IPS-18a (cell line): ENCODE data around the gene CUEDC1.
"Not testable (repeated sequence)": the region's sequence is repeated elsewhere in the genome, so short reads cannot be mapped to it uniquely, and the experiment has no call there.

Experiments
- H3K27ac ChIP-seq: one replicate; pipeline ENCODE4 v1.5.1; 2013; ENCODE audit warnings: low read length
- H3K27me3 ChIP-seq: one replicate; pipeline ENCODE4 v1.6.1; 2013; ENCODE audit warnings: mild to moderate bottlenecking, low read length; ENCODE audit not compliant: control insufficient read depth, insufficient read depth
- H3K36me3 ChIP-seq: one replicate; pipeline ENCODE4 v1.6.1; 2013; ENCODE audit warnings: low read depth, low read length; ENCODE audit not compliant: control insufficient read depth
- H3K4me1 ChIP-seq: one replicate; pipeline ENCODE4 v1.6.1; 2013; ENCODE audit warnings: low read depth, low read length; ENCODE audit not compliant: control insufficient read depth
- H3K4me3 ChIP-seq: one replicate; pipeline ENCODE4 v1.5.1; 2013; ENCODE audit warnings: low read length
- H3K9ac ChIP-seq: one replicate; pipeline ENCODE4 v1.6.1; 2013; ENCODE audit warnings: mild to moderate bottlenecking, low read length, moderate library complexity
- H3K9me3 ChIP-seq: one replicate; pipeline ENCODE4 v1.6.1; 2013; ENCODE audit warnings: low read depth, low read length; ENCODE audit not compliant: control insufficient read depth

The CUEDC1 gene

DNA sequence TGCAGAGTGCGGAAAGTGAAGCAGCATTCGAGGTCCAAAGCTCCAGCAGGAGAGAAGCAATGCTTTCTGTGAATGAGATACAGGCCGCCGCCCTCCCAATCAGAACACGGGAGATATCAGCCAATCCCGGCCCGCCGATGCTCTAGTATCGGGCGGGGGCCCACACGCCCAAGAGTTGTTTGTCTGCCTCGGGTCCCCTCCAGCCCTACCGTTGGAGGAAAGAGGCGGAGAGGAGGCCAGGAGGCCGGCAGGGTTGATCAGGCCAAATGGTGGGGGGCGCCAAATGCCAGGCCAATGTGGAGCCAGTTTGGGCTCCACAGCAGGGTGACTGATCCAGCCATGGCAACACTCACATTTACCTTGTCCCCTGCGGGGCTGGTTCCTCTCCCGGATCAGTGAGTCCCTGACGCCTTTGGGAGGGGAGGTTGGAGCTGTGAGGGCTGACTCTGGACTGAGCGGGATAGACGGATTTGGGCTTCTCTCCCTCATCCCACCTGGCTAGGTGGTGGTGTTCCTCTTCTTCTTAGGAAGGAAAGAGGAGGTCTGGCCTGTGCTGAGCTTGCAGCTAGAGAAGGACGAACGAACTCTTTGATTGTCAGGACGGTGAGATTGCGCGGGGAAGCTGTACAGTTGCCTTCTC, 10.4 kb upstream of the CUEDC1 start:
- Histone ChIP-seq H3K4me1 (no peaks in the 10 kb centered on the region), H3K36me3 (no peaks in the 10 kb centered on the region), H3K9ac (no peak overlapping the region), H3K9me3 (no peaks in the 10 kb centered on the region), H3K27me3 (no peaks in the 10 kb centered on the region), H3K4me3 (no peak overlapping the region), H3K27ac (no peak overlapping the region)

DNA sequence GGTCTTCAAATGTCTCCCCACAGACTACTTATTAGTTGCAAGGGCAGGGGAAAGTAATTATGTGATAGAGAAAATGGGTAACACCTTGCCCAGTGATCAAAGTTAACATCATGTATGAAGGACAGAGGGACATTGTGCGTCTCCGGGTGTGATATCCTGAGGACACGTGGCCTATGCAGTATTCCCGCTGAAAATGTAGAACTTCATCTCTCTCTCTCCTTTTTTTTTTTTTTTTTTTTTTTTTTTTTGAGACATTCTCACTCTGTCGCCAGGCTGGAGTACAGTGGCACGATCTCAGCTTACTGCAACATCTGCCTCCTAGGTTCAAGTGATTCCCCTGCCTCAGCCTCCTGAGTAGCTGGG, 7.9 kb upstream of the CUEDC1 start:
- Histone ChIP-seq H3K9ac (no peak overlapping the region), H3K9me3 (no peaks in the 10 kb centered on the region), H3K36me3 (no peaks in the 10 kb centered on the region), H3K4me3 (no peak overlapping the region), H3K27me3 (no peaks in the 10 kb centered on the region), H3K4me1 (no peaks in the 10 kb centered on the region), H3K27ac (no peak overlapping the region)

DNA sequence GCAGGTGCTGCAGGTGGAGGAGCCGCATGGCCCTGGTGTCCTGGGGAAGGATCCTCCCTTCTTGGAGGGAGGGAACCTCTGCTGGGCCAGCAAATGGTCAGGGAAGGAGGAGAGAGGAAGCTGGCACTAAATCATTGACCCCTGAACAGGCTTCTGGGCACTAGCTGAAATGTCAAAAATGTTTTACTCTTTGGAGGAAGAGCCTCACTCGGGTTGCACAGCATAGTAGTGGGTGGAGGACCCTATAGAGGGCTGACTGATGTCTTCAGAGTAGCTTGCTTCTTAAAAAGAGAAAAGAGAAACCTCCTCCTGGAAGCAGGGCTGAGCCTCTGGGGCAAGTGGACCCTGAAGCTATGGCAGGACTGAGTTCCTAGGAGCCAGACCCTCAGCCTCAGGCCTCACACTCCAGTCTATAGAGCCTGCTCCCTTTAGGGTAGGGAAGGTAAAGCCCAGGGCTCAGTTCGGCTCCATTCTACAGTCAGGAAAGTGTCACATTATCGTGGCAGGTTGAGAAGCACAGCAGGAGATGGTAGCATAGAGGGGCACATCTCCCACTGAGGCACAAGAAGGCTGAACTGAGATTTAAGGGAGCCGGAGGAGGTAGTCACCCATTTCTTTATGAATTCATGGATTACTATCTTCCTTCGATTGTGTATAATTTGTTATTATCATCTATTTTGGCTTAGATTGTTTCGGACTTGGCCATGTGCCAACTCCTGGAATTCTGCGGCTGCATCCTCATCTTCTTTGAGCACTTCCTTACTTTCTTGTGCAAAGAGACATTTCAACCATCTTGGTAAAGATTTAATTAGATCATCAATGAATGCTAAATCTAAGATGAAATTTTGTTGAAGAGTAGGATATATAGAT, 7.3 kb upstream of the CUEDC1 start:
- Histone ChIP-seq H3K4me1 (no peaks in the 10 kb centered on the region), H3K9me3 (no peaks in the 10 kb centered on the region), H3K9ac (no peak overlapping the region), H3K36me3 (no peaks in the 10 kb centered on the region), H3K27me3 (peaks cover 5% of the 10 kb centered on the region), H3K4me3 (no peak overlapping the region), H3K27ac (no peak overlapping the region)

DNA sequence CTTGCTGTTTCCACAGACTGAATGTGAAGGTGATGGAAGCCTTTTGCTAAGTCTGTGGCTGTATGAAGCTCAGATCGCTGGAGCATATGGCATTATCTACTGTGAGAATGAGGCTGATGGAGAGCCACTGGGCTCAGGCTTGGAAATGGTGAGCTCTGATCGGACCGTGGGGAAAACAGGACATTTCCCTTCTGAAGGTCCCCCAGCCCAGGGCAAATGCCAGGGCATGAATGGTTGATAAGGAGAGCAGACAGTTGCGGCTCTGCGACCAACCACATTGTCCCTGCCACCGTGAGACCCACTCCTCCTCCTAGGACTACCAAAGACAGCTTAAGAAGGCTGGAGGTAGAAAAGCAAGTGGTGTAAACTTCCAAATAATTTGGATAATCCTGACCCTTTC, 4.7 kb upstream of the CUEDC1 start:
- Histone ChIP-seq H3K36me3 (no peaks in the 10 kb centered on the region), H3K4me3 (no peak overlapping the region), H3K4me1 (peaks cover 12% of the 10 kb centered on the region), H3K27ac (no peak overlapping the region), H3K27me3 (peaks cover 27% of the 10 kb centered on the region), H3K9ac (no peak overlapping the region), H3K9me3 (no peaks in the 10 kb centered on the region)

DNA sequence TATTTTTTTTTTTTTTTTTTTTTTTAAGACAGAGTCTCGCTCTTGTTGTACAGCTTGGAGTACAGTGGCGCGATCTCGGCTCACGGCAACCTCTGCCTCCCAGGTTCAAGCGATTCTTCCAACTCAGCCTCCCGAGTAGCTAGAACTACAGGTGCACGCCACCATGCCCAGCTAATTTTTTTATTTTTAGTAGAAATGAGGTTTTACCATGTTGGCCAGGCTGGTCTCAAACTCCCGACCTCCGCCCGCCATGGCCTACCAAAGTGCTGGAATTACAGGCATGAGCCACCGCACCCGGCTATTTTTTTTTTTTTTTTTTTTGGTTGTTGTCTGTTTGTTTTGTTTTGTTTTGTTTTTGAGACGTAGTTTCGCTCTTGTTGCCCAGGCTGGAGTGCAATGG, 3.2 kb upstream of the CUEDC1 start:
- H3K27me3 ChIP-seq: peaks cover 35% of the 10 kb centered on the region
- H3K9ac ChIP-seq, H3K9me3 ChIP-seq, H3K27ac ChIP-seq, H3K4me3 ChIP-seq, H3K36me3 ChIP-seq: not testable (repeated sequence)
- peaks cover 12% of the 10 kb centered on the region for H3K4me1 ChIP-seq

DNA sequence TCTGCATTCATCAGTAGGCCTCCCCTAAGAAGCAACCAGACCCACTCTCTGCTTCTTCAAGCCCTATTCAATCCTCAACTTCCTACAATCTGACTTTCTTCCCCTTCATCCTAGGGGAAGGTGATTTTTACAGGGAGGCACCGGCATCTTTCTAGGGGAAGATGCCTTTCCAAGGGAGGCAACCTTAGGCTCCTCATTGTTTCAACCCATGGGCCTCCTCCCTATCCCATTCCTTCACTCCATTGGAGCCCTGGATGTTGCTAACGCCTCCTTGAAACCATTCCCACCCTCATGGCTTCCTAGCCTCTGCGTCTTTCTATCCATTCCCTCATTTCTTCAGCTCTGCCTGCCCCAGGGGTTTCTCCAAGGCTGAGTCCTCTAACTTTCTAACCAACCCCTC, 2.7 kb upstream of the CUEDC1 start:
- no peak overlapping the region for H3K9ac ChIP-seq
- H3K27ac ChIP-seq: no peak overlapping the region
- H3K4me3 ChIP-seq: no peak overlapping the region
- no peaks in the 10 kb centered on the region for H3K36me3 ChIP-seq
- H3K4me1 ChIP-seq: peaks cover 12% of the 10 kb centered on the region
- H3K9me3 ChIP-seq: no peaks in the 10 kb centered on the region
- H3K27me3 ChIP-seq: peaks cover 41% of the 10 kb centered on the region

DNA sequence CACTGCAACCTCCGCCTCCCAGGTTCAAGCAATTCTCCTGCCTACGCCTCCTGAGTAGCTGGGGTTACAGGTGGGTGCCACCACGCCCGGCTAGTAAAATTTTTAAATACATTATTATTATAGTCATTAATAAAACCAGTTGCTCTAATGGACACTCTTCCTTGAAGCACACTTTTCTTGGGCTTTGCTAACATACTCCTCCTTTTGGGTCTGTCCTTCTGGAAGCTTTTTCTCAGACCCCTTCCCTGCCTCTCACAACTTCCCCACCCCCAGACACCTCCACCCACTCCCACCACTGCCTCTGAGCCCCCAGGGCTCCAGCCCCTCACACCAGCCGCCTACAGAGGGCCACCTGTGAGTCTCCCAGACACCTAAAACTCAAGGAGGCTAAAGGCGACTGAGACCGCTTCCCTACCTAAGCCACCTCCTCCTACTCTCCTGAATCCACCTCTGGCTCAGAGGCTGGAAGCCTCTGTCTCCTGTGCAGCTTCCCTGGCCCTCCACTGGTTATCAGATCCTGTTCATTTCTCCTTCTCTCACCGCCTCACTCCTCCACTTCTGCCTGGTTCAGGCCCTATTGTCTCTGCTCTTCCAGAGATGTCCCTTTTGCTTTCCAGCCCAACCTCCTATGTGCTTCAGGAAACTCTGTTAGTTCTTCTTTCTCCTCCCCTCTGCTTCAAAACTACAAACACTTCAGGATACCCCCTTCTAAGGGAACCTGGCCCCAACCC, 2.1 kb upstream of the CUEDC1 start:
- Histone ChIP-seq H3K36me3 (no peaks in the 10 kb centered on the region), H3K4me1 (peaks cover 17% of the 10 kb centered on the region), H3K27ac (no peak overlapping the region)

DNA sequence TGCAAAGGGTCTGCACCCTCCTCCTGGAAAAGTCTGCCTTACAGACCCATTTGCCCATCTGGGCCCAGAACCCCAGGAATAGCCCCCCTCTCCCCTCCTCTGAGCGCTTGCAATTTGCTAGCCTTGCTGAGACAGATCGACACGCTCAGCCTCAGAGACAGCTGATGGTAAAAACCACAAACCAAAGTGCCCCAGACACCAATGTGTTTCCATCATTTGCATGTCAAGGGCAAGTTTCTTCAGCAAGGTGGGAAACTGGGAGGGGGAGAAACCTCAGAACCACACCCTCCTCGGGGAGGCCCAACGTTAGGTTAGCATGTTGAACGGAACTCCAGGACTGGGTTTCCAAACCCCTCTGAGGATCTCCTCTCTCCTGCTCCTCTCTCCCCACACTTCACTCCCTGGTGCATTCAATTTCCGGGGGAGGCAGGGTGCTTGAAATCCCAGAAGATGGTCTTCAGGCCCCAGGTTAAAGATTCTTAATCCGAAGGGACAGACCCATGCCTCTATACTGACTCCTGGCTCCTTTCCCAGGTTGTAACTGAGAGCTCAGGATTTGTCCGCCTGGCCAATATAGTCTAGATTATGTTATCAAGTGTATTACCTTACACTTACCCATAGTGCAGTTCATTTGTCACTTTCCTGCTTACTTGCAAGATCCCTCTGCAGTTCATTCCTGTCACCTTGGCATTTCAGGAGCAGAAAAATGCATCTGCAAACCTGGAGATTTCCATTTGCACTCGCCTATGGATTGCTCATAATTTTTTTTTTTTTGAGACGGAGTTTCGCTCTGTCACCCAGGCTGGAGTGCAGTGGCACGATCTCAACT, 1.3 kb upstream of the CUEDC1 start:
- no peak overlapping the region for H3K9ac ChIP-seq
- peak overlapping the region; percentile 40 for H3K4me3 ChIP-seq
- peaks cover 43% of the 10 kb centered on the region for H3K27me3 ChIP-seq
- no peaks in the 10 kb centered on the region for H3K9me3 ChIP-seq
- no peaks in the 10 kb centered on the region for H3K36me3 ChIP-seq
- peaks cover 17% of the 10 kb centered on the region for H3K4me1 ChIP-seq
- no peak overlapping the region for H3K27ac ChIP-seq

More for the DNA sequence above, 2.1 kb upstream of the CUEDC1 start:
- no peak overlapping the region for H3K4me3 ChIP-seq
- peaks cover 43% of the 10 kb centered on the region for H3K27me3 ChIP-seq
- H3K9ac ChIP-seq: no peak overlapping the region
- no peaks in the 10 kb centered on the region for H3K9me3 ChIP-seq

DNA sequence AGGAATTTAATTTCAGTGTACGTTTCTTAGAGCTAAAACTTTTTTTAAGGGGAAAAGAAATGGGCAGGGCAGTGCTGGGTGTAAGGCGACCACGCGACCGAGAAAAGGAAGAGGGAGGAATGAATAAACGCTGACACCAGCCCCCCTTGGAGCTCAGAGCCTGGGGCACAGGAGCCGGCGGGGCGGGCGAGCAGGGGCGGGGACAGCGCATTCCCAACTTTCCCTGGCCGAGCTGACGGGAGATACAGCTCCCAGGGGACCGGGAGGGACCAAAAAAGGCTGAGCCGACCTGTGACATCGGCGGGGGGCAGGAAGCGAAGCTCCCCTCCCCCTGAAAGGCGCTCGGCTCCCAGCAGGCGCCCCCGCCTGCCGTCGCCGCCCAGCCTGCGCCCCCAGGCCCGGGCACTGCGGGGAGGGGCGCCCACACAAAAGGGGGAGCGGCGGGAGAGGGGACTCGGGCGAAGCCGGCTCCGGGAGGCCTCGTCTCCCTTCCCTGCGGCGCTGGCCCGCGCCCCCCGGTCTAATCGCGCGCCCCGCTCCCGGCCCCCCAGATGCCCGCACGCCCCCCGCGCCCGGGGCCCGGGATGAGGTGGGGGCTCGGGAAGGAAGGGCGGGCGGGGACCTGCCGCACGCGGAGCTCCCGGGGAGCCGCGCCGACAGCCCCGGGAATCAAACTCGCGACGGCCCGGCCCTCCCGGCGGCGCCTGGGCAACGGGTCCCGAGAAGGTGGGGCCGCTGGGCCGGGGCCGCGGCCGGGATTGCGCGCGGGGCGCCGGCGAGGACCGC, 622 bp downstream of the CUEDC1 start:
- Histone ChIP-seq H3K27me3 (peaks cover 43% of the 10 kb centered on the region), H3K27ac (no peak overlapping the region), H3K9ac (no peak overlapping the region), H3K4me1 (peaks cover 24% of the 10 kb centered on the region), H3K9me3 (no peaks in the 10 kb centered on the region), H3K36me3 (no peaks in the 10 kb centered on the region), H3K4me3 (peak overlapping the region; percentile 60)

DNA sequence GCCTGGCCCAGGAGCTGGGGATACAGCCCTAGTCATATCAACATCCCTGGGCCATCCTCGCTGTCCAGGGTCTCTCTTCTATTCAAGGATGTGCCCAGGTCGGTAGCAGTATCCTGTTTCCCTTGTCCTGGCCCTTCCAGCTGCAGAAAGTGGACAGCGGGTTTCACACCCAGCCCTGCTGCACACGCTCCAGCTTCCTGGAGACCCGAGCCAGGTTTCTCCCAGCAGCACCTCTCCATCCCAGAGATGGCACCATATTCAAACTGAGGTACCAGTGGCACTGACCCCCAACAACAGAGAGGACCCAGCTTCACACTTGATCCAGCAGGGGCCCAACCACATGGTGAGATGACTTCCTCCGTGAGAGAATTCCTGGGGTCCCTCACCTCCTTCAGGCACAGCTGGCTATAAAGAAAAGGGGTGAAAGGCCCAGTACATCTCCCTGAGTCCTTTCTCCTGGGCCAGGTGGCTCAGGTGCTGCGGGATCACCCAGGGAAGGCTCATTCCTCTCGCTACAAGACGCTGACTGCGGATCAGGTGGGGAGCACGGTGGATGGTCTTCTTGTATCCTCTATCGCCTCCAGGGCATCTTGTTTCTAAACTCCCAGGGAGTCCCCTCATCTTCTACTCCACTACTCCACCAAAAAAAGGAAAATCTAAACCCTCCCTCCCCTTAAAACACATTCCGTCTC, 1.4 kb downstream of the CUEDC1 start:
- Histone ChIP-seq H3K9me3 (no peaks in the 10 kb centered on the region), H3K27me3 (peaks cover 43% of the 10 kb centered on the region), H3K4me3 (peak overlapping the region; percentile 60), H3K9ac (no peak overlapping the region), H3K36me3 (no peaks in the 10 kb centered on the region), H3K4me1 (peaks cover 28% of the 10 kb centered on the region), H3K27ac (no peak overlapping the region)
